NCI-H1092 (cell line): ENCODE measurements around the gene SPOCK3.
A peak's percentile ranks its signal among the peaks of the same experiment; 100 is the strongest.

Source experiments
- DNase-seq: peaks from one replicate; lab custom pipeline; 2025; lab: John Stamatoyannopoulos, UW

SPOCK3 gene

DNA sequence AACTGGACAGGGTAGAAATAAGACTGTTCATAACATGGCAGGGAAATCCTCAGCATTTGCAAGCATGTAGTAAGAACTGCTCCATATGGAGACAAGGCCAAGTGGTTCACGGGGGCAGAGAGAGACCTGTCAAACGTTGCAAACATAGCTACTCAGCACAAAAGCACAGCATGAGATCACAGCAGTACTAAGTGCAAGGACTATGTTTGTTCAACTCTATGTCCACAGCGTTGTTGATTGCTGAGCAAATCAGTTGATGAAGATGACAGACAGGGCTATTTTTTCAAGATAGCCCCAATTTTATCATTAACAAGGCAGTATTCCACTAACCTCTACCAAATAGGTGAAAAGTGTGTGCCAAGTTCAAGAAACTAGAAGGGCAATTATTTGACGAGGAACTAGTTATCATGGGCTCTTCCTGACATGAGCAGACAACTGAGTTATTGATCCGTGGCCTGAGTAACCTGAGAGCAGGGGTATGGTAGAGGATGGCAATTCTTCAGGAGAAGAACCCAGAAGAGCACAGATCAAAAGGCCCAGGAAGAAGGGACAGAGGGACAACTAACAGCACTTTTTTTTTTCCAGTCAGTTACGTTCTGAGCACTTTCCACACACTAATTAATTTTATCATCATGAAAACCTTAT, 57.4 kb downstream of the SPOCK3 start:
- no peak for DNase-seq

DNA sequence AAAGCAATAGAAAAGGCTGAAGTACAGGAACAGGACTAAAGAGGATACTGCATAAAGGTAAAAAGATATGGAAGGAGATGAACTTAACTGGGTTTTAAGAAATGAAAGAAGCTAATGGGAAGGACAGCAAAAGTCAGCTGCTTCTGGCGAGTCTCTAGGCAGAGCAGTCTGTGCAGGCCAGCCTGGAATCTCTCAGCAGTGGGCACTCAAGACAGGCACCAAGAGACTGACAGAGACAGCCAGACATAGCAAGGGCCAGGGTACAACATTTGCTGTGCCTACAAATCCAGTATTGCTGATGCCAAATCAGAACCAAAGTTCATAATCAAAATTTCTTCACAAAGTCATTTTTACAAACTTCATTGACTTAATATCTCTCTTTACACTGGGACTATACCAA, 62.4 kb downstream of the SPOCK3 start:
- no peak for DNase-seq

DNA sequence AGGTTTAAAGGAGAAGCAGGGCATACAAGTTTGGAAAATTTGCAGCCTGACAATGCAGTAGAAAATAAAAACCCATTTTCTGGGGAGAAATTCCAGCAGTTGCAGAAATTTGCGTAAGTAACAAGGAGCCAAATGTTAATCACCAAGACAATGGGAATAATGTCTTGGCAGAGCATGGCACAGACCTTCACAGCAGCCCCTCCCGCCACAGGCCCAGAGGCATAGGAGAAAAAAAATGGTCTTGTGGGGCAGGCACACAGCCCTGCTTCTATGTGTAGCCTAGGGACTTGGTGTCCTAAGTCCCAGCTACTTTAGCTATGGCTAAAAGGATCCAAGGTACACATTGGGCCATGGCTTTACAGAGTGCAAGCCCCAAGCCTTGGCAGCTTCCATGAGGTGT, 65.7 kb downstream of the SPOCK3 start:
- DNase-seq = no peak

DNA sequence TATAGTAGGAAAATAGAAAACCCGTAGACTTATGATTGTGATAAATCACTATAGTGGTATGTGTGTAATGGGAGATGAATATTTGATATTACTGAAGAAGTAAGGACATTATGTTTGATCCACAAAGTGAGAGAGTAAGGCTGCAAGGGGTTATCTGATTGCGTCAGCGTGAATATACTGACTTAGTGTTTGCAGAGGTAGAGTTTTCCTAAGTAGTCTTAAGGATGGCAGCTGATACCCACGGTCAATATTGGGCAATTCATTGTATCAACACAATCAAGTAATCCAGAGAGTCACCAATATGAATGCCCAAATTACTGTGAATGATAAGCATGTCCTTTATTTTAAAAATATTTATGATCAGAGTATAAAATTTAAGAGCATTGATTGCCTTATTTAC, 83.7 kb downstream of the SPOCK3 start:
- DNase-seq = no peak

DNA sequence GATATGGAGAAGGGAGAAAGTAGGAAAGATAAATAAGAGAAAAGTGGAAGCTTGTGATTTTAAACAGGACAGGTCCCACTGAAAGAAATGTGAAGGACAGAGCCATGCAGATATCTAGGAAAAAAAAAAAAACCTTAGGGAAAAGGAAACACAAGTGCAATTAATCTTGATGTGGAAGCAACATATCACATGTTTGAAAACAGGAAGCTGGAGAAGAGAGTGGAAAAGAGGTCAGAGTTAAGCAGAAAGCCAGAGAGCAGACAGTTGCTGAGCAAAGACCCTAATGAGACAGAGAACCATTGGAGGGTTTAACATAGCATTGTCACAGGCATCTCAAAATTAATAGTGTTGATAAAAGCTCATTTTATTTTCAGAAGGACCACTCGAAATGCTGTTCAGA, 89.7 kb downstream of the SPOCK3 start:
- no peak for DNase-seq

DNA sequence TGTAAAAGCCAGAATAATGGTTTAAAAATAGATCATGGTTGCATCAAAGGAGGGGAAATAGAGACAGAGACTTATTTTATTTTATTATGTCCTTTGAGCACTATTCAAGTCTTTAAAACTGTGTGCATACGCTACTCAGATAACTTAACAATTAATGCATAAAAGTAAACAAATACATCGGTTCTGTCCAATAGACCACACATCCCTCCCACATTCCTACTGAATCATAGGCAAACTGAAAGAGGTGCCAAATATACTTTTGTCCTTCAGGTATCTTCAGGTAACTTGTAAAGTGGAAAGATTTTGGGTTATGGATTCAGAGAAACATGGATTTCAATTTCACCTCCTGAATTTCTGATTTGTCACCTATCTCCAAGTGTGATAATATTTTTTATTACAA, 91.3 kb downstream of the SPOCK3 start:
- DNase-seq = no peak

DNA sequence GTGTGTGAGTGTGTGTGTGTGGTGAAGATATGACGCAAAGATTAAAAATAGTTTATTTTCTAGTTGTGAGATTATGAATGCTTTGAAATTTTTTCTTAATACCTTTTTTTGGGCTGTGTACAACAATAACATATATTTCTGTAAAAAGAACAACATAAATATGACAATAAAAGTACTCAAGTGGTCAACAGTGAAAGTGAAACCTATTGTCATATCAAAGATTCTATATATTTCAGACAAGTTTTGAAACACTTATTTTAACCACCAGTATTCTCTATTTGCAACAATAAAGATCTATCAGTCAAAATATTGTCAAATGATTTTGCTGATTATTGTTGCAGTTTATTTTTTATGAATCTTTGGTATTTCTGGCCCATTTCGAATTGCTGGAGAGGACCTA, 98.0 kb downstream of the SPOCK3 start:
- no peak for DNase-seq

DNA sequence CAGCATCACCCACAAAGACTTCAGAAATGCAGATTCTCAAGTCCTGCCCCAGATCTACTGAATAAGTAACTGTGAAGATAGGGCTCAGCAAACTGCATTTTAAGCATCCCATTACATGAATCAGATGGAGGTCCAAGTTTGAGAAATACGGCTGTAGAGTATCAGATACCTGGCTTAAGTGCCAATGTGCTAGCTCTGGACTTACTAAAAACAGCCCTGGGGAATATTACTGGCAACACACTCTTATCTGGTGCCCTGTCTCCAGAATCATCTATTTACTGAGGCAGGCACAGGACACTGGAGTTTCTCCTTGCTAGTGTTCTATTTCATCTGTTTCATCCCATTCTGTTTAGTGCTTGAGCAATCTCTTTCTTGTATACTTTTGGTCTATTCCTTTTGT, 105.1 kb downstream of the SPOCK3 start:
- no peak for DNase-seq

DNA sequence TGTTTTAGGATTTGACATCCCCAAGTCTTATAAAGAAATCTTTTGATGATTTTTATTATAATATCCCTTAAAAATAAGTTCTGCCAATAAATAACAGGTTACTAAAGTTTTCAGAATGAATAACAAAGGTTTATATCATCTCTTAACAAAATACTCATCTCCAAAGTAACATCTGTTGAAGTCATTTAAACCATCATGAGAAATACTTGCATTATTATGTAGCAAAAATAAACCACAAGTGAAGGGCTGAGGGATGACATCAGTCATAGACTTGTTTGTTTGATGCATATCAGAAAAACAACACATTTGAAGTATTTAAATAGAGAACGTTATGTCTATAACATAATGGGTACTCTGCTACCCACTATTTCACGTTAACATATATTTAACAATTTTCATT, 114.9 kb downstream of the SPOCK3 start:
- no peak for DNase-seq

DNA sequence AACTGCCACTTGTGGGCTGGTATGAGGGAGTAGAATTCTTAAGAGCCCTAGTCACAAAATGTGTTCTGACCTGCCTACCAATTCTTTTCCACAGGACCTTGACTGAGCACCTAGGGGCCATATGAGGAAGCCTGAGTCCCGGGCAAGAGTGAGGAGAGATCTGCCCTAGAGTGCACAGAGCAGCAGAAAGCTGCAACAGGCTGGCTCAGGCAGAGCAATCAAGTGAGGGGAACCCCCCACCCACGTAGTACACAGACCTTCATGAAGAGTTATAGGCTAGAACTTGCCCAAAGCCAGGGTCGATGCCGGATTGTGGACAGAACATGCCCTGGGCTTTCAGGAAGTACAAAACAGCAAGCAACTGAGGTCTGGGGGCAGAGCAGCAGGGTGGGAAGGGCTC, 117.0 kb downstream of the SPOCK3 start:
- DNase-seq = no peak

DNA sequence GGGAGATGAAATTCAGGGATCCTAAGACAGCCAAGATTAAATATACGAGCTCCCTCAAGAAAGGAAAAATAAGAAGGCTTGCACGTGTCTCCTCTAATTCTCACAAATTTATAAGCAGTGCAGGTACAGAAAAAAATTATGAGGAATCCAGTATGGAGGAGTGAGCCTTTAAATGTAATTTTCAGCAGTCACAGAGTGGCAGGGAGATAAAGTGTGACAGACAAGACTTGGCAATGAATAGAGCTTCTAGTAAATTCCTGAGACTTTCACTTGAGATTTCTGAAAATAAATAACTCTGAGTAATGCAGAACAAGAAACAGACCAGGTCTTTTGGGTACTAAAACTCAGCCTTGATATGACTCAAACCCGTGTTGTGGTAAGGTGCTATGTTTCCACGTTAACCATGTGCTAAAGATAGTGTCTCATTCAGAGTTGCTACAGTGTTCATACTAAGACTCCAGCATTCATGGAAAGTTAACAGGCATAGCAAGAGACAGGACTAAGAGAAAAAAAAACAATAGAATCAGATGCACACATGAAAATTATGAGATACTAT, 119.8 kb downstream of the SPOCK3 start:
- DNase-seq = no peak

DNA sequence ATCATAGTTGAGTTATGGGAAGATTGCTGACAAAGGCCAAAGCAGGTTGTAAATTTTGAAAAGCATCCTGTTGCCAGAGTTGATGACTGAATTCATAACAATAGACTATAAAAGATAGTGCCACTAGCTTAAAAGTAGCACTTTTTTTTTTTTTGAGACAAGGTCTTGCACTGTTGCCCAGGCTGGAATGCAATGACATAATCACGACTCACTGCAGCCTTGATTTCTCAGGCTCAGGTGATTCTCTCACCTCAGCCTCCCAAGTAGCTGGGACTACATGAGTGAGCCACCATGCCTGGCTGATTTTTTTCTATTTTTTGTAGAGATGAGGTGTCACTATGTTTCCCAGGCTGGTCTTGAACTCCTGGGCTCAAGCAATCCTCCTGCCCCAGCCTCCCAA, 122.7 kb downstream of the SPOCK3 start:
- DNase-seq = no peak

DNA sequence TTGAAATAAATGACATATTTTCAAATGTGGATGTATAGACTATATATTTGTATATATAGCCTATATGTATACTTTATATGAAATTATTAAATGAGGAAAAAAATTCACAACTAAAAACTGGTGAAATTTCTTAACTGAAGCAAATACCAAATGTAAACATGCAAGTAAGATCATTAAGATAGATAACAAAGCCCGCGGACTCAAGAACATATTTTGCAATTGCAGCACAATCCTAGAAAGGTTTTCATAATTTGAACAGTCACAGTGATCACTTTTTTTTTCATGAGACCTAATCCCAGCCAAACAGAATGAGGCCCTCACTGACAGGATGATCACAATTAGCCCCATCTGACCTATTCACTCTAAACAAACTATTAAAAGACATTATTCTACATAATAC, 123.2 kb downstream of the SPOCK3 start:
- no peak for DNase-seq

DNA sequence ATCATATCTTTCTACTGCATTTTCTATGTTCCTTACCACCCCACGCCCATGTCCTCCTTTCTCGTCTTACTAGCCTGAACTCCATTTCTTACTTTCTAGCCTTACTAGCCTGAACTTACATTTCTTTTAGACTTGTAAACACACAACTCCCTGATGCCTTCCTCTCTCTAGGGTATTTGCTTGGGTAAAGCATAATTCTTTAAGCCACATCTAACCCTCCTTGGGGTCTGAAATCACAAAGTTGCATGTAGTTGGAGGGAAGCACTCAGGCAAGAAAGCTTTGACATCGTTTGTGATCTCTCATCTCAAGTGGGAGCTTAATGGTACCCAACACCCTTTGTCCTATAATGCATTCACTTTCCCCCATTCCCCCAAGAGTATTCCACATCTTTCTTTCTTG, 124.4 kb downstream of the SPOCK3 start:
- DNase-seq = no peak

DNA sequence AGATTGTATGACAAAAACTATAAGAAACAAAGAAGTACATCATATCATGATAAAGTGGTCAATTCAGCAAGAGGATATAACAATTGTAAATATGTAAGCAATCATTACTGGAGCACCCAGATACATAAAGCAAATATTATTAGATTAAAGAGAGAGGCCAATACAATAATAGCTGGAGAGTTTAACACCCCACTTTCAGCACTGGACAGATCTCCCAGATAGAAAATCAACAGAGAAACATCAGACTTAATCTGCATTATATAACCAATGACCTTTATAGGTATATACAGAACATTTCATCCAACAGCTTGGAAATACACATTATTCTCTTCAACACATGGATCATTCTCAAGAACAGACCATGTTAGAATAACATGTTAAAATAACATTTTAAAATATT, 128.4 kb downstream of the SPOCK3 start:
- no peak for DNase-seq

DNA sequence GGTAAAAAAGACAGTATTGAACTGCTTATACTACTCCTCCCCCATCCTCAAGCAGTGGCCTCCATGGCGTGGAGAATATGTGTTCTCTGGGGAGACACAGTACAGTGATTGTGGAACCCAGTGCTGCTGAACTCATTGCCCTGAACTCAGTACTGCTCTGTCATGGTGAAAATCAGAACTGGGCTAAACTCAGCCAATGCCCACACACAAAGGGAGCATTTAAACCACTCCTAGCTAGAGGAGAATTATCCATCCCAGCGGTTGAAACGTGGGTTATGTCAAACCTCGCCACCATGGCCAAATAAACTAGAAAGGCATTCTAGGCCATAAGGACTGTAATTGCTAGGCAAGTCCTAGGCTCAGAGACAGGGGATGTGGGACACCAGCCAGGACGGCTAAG, 131.8 kb downstream of the SPOCK3 start:
- no peak for DNase-seq

DNA sequence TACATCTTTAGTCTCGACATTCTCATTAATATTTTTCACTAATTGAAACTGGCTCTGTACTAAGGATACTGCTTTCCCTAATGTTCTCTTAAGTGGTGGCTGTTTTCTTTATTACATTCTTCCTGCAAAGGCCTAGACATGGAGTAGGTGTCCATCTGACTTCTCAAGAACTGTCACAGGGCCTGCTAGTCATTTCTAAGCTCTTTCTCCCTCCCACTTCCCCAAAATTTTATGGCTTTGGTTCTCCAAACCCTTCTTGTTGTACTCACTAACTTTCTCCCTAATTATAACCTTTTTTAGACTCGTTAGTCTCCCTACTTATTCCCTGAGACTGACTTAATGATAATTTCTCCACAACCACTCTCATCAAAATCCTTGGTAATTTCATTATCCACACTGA, 133.3 kb downstream of the SPOCK3 start:
- no peak for DNase-seq

DNA sequence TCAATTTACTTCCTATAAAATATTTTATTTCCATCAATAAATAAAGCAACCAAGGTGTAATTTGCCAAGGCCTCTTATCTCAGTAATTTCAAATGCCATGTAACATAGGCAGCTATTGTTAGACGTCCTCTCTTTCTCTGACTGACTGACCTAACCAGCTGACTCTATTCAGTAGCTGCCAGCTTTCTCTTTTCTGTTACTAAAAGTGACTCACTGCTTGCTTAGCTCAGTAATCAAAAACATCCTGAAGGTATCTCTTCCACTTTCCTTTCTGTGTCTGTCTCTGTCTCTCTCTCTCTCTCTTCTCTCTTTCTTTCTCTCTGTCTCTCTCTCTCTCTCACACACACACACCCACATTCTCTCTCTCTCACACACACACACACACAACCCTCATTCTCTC, 134.2 kb downstream of the SPOCK3 start:
- peak; percentile 0 for DNase-seq

DNA sequence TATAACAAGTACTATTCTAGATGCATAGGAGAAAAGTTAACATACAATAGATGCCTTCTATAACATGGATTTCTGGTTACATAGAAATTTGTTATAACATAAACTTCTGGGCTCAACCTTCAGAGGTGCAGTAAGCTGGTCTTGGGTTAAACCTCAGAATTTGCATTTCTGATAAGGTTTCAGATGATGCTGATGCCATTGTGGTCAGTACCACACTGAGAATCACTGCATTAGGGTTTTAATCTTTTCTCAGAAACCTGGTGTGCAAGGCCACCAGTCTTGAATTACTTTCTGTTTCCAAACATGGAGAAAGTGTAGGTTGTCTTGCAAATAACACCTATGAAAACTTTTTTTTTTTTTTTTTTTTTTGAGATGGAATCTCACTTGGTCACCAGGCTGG, 146.2 kb downstream of the SPOCK3 start:
- DNase-seq = no peak

DNA sequence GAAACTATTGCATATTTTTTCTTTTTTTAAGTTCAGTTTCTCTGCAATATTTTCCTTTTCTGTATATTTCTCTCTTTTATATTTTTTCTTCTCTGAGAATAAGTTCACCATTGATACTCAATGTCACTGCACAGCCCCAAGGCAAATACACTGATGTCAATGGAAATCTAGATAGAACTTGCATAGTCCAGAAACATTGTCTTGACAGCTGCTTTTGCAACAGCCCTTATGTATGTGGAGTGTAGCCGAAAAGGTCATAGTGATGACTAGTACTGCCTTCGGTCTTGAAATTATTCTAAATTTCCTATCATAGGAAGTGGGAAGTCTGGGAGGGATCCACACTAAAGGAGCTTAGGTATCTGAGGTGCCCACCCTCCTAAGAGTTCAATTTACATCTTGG, 150.0 kb downstream of the SPOCK3 start:
- DNase-seq = no peak

DNA sequence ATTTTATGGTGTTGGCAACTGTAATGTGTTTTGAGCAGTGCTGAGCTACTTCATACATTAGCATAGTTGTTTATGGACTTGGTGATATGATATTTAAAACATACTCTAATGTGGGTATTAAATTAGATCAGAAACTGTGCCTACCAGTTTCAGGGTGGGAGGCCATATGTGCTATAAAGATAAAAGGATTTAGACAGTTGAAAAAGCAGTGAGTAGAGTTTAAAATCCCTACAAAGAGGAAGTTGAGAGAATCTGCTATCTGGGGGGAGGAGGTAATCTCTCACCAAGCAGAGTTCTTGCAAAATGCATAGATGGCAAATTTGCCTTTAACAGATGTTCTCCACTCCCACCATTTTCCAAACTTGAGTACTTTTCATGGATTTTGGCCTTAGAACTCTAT, 154.5 kb downstream of the SPOCK3 start:
- no peak for DNase-seq

DNA sequence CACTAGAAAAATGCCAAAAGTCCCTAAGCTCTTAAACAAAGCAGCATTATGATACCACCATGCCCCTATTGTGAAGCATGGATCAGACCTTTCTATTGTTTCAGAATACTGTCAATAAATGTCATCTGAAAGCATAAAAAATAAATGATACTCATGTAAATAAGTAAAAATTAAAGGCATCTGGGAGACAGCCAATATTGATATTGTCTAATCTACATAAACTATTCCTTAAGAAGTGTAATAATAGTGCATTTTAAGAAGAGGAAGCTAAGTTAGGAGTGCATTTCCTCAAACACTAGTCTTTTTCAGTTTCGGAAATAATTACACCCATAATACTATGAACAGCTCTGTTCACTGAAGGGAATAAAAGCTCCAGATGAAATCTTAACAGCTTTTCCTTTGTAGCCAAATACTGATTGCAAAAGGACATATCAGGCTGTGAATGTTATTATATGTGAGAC, 181.6 kb downstream of the SPOCK3 start:
- DNase-seq = no peak

DNA sequence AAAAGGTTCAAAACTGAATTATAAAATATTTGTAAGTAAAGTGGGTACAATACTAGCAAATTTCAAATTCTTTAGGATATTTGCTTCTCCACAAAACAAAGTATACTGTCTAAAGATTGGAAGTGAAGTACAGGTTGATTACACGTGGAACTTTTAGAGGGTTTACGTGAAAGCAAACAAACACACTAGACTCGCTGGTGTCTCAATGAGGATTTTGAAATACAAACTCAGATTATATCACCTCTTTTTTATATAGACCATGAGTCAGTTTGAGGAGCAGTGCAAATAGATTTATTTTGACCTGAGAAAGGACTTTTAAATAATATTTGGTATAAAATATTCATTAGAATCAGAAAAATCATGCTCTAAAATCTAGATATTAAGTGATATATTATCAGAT, 185.0 kb downstream of the SPOCK3 start:
- DNase-seq = no peak

DNA sequence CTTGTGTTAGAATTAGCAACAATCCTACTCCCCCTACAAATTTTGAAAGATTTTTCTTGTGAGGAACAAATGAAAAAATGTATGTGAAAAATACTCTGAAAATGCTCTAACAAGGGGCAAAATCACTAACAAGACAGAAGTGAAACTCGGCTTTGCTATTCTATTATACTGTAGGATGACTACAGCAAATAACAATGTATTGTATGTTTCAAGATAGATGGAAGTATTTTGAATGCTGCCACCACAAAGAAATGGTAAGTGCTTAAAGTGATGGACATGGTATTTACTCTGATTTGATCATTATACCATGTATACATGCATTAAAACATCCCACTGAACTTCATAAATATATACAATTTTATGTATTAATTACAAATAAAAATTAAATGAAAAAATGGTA, 192.8 kb downstream of the SPOCK3 start:
- DNase-seq = no peak
